ENCODE data around the gene PTGS2.

GRCh38 chr1:186681121-186681520, 898 bp upstream of the PTGS2 start:
- TF ChIP-seq CTCF (IDR thresholded peaks at IDR 0.05) (no peak), POLR2AphosphoS5 (IDR thresholded peaks at IDR 0.05; ENCODE audit: low read depth, low read length) (no peak), TEAD4 (IDR thresholded peaks at IDR 0.05; ENCODE audit: borderline replicate concordance, insufficient read depth) (no peak), ZBTB33 (IDR thresholded peaks at IDR 0.05; ENCODE audit: borderline replicate concordance, low read depth) (no peak), USF2 (IDR thresholded peaks at IDR 0.05; ENCODE audit: borderline replicate concordance, low read depth, low read length) (no peak), FOXJ3 (CRISPR knock-in tag; IDR thresholded peaks at IDR 0.05) (no peak), GATA2 (CRISPR knock-in tag; IDR thresholded peaks at IDR 0.05) (no peak), RFX5 (IDR thresholded peaks at IDR 0.05; ENCODE audit: low read length) (no peak), CHD2 (IDR thresholded peaks at IDR 0.05; ENCODE audit: low read length, partially characterized antibody) (no peak), EP300 (IDR thresholded peaks at IDR 0.05; ENCODE audit: borderline replicate concordance in 1 of 2, low read depth in 1 of 2, low read length in 1 of 2) (no peak)

Measured in SK-N-SH (cell line).